D721Med (cell line): ENCODE results near the gene DPM2.
A peak's percentile ranks its signal among the peaks of the same experiment; 100 is the strongest.

Source experiments
- DNase-seq: peaks from one replicate; pipeline ENCODE4 v3.0.0; 2011; ENCODE audit warnings: low spot score; ENCODE audit not compliant: insufficient read length
- FAIRE-seq: peaks from 2 replicates; lab custom pipeline; 2011; peaks lifted over from hg19 to GRCh38; lab: Jason Lieb, UNC
- TF ChIP-seq, protein P1 (sequence below): IDR thresholded peaks from 2 replicates; pipeline ENCODE4 v1.5.1; 2012; ENCODE audit warnings: mild to moderate bottlenecking, control low read depth; ENCODE audit not compliant: insufficient read depth; ENCODE audit errors: missing control alignments

The DPM2 gene

DNA sequence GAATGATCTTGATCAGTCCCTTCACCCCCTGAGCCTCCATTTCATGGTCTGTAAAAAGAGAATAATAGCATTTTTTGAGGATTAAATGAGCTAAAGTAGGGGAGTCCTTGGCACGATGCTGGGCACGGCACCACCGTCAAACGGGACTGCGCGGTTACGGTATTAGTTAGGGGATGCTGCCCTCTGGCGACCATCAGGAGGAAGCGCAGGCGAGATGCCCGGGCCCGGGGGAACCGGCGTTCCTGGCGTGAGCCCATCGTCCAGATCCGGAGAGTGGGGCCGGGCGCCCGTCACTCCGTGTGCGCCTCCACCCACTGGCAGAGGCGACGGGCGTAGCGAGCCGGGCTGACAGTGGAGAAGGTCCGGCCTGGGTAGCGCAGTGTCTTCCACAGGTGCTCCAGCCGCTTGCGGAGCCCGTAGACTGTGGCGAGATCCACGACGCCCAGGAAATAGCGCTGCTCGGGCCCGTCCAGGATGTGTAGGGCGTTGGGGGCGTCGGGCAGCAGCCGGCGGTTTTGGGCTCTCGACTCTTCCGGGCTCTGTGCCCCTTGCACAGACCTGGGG lies 16.0 kb downstream of the DPM2 start:
- peak; percentile 91 for DNase-seq
- TF ChIP-seq, protein P1, sequence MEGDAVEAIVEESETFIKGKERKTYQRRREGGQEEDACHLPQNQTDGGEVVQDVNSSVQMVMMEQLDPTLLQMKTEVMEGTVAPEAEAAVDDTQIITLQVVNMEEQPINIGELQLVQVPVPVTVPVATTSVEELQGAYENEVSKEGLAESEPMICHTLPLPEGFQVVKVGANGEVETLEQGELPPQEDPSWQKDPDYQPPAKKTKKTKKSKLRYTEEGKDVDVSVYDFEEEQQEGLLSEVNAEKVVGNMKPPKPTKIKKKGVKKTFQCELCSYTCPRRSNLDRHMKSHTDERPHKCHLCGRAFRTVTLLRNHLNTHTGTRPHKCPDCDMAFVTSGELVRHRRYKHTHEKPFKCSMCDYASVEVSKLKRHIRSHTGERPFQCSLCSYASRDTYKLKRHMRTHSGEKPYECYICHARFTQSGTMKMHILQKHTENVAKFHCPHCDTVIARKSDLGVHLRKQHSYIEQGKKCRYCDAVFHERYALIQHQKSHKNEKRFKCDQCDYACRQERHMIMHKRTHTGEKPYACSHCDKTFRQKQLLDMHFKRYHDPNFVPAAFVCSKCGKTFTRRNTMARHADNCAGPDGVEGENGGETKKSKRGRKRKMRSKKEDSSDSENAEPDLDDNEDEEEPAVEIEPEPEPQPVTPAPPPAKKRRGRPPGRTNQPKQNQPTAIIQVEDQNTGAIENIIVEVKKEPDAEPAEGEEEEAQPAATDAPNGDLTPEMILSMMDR: peak; percentile 86
- FAIRE-seq: no peak

DNA sequence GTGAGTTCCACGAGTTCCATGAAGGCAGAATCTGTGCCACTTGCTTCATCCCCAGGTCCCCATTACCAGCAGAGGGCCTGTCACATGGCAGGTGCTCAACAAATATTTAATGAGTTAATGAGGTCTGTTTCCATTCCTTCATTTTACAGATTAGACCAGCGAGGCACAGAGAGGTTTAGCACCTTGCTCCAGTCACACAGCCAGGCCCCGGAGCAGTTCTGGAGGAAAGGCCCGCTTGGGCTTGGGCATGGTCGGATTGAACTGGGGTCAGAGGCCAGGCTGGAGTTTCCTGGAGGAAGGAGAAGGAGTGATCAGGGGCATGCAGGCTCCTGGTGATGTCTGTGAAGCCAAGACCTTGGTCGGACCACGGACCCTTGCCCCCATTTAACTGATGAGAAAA lies 16.9 kb downstream of the DPM2 start:
- TF ChIP-seq, protein P1: no peak
- DNase-seq (no peak), FAIRE-seq (no peak)

DNA sequence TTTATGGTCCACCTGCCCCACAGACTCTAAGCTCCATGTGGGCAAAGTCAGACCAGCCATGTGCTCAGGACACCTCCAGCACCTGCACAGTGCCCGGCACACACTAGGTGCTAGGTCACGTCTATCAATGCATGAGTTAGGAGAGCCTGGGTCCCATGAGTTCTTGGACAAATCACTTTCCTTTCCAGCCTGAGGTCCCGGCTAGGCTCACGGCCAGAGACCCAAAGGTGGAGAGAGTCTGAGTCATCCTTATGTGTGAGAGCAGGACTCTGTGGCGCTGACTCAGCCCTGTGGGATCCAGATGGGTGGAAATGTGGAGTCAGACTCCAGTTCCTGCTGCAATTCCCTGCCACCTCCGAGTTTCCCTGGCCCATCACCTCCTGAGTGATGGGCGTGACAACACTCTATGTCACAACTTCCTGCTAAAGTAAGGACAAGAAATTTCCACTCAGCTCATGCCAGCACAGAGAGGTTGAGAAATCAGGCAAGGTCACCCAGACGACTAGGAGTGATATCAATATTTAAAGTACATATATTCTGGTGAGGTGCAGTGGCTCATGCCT lies 18.3 kb downstream of the DPM2 start:
- no peak for DNase-seq
- TF ChIP-seq, protein P1: no peak
- FAIRE-seq: no peak

DNA sequence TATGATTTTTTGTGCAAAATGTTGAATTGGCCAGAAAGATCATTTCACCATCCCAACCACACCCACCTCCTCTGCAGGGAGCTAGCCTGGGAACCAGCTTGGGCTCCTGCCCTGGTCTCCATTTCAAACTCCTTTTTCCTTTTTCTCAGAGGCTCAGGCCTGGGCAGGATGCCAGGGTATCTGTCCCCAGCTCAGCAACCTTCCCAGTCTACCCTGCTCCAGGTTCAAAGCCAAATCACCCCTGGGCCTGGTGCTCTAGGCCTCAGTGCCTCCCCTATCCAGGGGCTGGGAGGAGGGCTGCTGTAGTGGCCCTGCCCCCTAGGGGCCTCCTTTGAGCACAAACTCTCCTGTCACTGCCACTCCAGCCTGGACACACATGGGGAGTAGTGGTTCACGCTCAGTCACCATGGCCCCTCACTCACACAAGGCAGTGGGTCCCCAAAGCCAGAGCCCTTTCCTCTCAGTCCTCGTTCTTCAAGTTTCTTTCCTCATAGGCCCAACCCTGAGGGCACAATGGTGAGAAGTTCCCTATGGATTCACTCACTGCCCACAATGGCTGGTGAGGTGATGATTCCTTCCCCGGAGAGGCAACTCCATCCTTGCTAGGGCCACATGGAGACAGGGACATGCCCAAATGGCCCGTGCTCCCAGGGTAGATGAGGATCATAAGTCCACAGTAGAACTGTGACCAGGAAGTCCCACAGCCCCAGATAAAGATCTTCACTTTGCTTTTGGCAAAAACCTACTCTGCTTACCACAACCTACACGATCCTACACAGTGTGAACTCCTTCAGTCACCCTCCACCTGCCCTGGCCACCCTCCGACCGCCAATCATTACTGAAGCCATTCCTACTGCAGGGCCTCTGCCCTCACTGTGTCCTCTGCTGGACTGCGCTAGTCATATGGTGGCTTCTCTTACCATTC lies 19.2 kb downstream of the DPM2 start:
- TF ChIP-seq, protein P1: no peak
- FAIRE-seq (no peak), DNase-seq (no peak)

DNA sequence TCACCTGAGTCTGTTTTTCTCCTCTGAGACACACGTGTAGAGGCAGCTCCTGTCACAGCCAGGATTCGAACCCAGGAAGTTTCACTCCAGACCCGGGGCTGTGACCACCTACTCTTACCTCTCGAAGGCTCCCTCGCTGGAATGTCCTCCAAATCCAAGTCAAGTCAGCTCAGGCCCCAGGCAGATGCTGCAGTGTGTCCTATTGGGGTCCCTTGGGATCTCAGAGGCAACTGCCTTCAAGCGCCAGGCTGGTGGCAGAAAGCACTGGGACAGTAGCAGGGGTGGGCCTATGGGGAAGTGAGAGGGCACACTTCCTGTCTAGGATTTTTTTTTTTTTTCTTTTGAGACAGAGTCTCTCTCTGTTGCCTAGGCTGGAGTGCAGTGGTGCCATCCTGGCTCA lies 20.1 kb downstream of the DPM2 start:
- FAIRE-seq (no peak), DNase-seq (no peak)
- TF ChIP-seq, protein P1: no peak

DNA sequence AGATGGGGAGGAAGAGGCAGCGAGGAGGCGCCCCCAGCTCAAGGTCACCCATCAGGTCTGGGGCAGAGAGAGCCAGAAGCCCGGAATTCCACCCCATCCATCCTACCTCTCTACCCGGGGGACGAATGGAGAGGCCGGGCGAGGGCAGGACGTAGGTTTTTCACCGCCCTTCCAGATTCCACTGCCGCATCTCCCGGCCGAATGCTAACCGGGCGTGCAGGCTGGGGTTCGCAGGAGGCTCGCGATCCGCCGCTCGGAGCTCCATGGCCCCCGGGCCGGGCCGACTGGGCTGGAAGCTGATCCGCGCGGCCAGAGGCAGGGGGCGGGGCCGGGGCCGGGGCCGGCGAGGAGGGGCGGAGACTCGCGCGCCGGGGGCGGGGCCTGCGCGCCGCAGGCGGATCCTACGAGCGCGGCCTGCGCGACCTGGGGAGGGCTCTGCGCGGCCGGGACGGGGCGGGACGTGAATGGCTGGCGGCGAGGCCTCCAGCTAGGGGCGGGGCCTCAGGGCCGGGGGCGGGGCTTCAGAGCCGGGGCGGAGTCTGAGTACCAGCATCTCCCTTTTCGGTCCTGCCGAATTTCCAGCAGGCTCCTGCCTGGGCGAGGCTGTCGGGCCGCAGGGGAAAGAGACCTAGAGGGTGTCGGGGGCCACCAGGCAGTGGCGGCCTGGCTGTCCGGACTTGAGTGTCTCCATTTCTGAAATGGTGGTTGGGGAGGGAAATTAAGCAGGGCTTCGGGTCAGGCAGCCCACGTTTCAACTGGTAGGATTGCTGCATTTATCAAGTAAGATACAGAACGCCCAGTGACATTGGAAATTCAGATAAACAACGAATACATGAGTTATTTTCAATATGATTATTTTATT lies 20.7 kb downstream of the DPM2 start, which contains the start of gene ST6GALNAC4:
Gene ST6GALNAC4, minus strand, starts transcription at position 322 of the 862 bp plus-strand sequence. CDS start 622 bp downstream, outside the sequence.
- TF ChIP-seq, protein P1: no peak
- no peak for FAIRE-seq
- DNase-seq: peak; percentile 98
